HEK293 (cell line): ENCODE measurements around the gene TMEM187.

Source experiments
- CTCF ChIP-seq: fragments of 450-650 bp; formaldehyde crosslinking; IDR thresholded peaks from 2 replicates; pipeline ENCODE4 v1.5.1; 2016; ENCODE audit warnings: missing biosample characterization, missing genetic modification characterization
- ZNF169 ChIP-seq: fragments of 450-650 bp; formaldehyde crosslinking; IDR thresholded peaks from 2 replicates; pipeline ENCODE4 v1.5.1; 2016; ENCODE audit warnings: missing biosample characterization, missing genetic modification characterization
- ZNF18 ChIP-seq: fragments of 450-650 bp; formaldehyde crosslinking; IDR thresholded peaks from 2 replicates; pipeline ENCODE4 v1.5.1; 2016; ENCODE audit warnings: missing biosample characterization, missing genetic modification characterization

GRCh38 chrX:153944140-153944799 lies 28.3 kb upstream of the TMEM187 start, which contains the start of gene RENBP:
- TF ChIP-seq ZNF18 (tag by site-specific recombination), result no peak
- TF ChIP-seq ZNF169 (tag by site-specific recombination), result no peak
- no peak for TF ChIP-seq CTCF (tag by site-specific recombination)
